ENCODE data around the gene FOXD3.
A peak's percentile ranks its signal among the peaks of the same experiment; 100 is the strongest.
"Not testable (repeated sequence)": the region's sequence is repeated elsewhere in the genome, so short reads cannot be mapped to it uniquely, and the experiment has no call there.

FOXD3 gene

DNA sequence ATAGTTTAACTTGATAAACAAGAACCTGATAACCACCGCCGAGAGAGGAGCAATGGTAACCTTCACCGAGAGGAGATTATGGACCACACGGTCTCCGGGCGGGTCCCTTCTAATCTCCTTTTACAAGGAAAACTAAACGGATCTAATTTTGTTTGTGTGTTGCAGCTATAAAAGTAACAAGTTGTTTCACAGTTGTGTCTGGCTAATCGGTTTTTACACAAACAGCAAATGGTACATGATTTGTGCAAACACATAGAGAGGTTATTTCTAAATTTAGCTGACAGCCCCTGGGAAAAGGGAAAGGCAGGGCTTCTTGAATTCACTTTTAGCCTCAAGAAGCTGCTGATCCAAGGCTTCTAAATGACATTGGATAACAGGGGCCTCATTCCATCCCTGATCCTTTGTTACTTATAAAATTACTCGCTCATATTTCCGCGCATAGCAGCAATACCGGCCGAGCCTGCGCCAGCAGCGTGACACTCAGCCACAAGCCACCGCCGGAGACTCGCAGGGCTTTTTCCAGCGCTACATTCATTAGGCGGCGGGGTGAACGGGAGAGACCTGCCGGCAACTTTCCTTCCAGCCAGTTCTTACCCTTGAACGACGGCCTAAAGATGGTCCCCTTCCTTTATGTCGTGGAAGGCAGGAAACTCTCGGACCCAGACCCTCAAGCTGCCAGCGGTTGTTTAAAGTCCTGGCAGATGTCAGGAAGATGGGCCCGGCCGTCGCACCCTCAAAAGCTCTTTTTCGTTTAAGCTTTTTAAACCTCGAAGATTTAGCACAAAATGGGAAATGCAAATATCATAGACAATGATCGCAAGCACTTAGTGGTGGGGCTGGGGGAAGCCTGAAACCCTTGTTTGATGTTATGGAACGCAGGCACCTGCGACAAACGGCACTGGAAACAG lies 4.4 kb downstream of the FOXD3 start:
- H3K4me1 Mint-ChIP-seq (ENCODE audit: low read depth) = peaks cover 32% of the 10 kb centered on the region
- H3K27me3 Mint-ChIP-seq = peaks cover 41% of the 10 kb centered on the region
- H3K27ac Mint-ChIP-seq = peak overlapping the region; percentile 66
- H3K4me3 Mint-ChIP-seq = no peak overlapping the region
- H3K9me3 Mint-ChIP-seq (ENCODE audit: low read depth) = no peaks in the 10 kb centered on the region
- H3K36me3 Mint-ChIP-seq = peaks cover 6% of the 10 kb centered on the region

DNA sequence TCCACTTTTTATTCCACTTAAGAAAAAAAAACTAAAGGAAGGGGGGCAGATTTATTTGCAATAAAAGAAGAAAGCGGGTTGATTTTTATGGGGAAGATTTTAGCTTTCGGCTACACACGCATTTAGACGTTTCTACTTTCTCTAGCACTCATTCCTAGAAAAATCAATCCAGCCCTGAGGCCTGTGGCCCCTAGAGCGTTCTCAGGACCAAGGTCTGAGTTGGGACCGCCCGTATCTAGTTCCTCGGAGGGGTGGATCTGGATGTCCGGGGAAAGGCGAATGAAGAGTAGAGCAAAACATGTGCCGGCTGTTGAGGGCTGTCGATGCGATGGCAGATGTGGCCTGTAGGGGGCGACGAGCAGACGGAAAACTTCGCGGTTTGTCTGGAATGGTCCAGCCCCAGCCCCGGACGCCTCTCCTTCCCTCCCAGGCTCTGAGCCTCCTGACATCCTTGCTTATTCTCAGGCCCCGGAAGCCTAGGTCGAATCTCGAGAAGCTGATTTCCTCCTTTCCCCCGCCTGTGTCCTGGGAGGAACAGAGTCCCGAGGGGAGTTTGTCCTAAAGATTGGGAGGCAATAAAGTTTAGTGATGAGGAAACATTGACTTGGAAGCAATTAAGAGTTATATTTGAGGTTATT lies 5.2 kb downstream of the FOXD3 start:
- Mint-ChIP-seq H3K36me3 (peaks cover 6% of the 10 kb centered on the region), H3K4me1 (ENCODE audit: low read depth) (peaks cover 28% of the 10 kb centered on the region), H3K27ac (peak overlapping the region; percentile 29), H3K27me3 (peaks cover 42% of the 10 kb centered on the region), H3K9me3 (ENCODE audit: low read depth) (no peaks in the 10 kb centered on the region), H3K4me3 (peak overlapping the region; percentile 17)

DNA sequence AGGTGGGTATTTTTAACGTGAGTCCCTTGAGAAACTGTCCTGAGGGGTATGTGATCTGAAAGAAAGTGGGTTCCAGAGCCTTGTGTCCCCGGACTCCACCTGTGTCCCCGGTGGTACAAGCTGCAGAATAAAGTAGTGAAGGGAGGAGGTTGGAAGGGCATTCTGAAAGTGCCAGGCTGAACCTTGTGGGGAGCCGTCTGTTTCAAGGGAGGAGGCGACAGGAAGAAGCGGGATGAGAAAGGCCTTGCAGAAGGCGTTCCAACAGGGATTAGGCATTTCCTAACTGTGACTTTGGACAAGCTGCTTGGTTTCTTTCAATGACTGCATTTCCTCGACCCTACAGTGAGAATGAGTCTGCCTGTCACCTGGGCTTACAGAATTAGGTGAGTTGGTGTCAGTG lies 5.8 kb downstream of the FOXD3 start:
- H3K4me1 Mint-ChIP-seq (ENCODE audit: low read depth) = peaks cover 28% of the 10 kb centered on the region
- no peak overlapping the region for H3K4me3 Mint-ChIP-seq
- H3K27me3 Mint-ChIP-seq = peaks cover 45% of the 10 kb centered on the region

DNA sequence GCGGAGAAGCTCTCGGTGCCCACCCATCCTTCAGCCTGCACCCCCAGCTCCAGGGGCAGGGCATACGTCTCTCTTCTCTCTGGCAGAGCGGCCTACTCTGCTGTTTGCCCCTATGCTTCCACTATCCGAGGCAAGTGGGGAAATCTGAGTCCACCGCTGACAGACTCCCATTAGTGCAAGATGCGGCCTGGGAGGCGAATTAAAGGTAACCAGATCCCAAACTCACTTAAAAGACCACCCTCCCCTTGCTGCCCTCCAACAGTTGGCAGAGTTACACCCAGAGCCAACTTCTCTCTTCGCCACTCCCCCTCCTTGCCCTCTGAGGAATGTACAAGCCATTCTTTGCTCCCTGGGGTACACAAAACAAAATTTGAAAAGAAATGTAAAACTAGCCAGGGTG lies 6.4 kb downstream of the FOXD3 start:
- Mint-ChIP-seq H3K4me3 (peak overlapping the region; percentile 52), H3K4me1 (ENCODE audit: low read depth) (peaks cover 28% of the 10 kb centered on the region), H3K27ac (no peak overlapping the region), H3K9me3 (ENCODE audit: low read depth) (no peaks in the 10 kb centered on the region), H3K36me3 (peaks cover 6% of the 10 kb centered on the region), H3K27me3 (peaks cover 49% of the 10 kb centered on the region)

More for the DNA sequence above, 5.8 kb downstream of the FOXD3 start:
- no peaks in the 10 kb centered on the region for H3K9me3 Mint-ChIP-seq (ENCODE audit: low read depth)
- H3K27ac Mint-ChIP-seq = no peak overlapping the region
- H3K36me3 Mint-ChIP-seq = peaks cover 6% of the 10 kb centered on the region

DNA sequence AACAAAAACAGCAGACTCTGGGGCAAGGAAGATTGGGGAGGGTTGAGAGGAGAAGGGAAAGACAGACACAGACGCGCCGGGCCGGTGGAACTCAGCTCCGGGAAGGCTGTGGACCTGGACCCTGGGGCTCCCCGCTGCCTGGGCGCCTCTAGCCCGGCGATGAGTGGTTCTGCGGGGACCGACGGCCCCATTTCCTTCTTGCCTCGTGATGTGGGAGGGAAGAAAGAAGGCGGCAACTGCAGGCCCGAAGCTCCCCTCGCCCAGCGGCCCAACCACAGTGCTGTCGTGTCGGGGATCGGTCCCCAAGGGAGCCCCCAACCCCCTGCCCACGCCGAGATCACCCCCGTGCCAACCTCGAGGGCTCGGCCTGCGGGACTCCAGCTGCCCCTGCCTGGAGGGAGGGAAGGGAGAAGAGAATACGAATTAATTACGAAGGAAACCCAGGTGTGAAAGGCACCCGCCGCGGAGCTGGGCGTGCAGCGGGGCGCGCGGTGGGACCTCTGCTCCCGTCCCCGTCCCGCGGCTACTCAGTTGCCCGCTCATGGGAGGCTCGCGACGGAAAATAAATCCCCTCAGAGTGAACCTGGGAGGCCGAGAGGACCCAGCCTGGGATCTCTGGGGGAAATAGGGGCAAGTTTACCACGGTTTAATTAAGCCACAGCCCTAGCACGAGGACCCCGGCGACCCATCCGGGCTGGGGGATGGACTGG lies 7.4 kb downstream of the FOXD3 start:
- H3K27me3 Mint-ChIP-seq = peaks cover 53% of the 10 kb centered on the region

DNA sequence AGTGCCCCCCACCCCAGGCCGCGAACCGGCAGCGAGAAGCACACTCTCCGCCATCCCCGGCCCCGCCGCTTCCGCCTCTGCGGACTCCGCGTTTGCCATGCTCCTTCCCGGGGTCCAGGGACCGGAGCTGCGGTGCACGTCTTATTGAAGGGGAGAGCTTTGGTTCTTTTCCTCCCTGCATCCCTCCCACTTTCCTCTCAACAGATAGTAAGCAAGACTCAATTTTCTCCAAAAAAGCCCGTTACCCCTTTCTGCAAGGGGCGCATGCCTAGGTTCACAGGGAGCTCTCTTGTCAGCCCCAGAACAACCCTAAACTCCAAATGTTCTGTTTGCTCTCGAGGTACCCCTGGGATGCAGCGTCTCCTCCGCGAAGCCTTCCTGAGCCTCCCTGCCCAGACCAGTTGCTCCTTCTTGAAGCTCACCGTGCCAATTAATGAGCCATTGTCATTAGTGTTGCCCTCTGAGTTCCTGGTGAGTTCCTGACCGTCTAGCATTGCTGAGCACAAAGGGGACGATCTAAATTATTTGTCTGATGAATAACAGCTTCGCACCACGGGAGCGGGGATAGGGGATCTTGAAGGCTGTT lies 8.1 kb downstream of the FOXD3 start:
- H3K27me3 Mint-ChIP-seq = peaks cover 56% of the 10 kb centered on the region
- H3K4me3 Mint-ChIP-seq = peak overlapping the region; percentile 14
- H3K27ac Mint-ChIP-seq = no peak overlapping the region

More for the DNA sequence above, 7.4 kb downstream of the FOXD3 start:
- Mint-ChIP-seq H3K36me3 (peaks cover 6% of the 10 kb centered on the region), H3K4me3 (peak overlapping the region; percentile 52), H3K9me3 (ENCODE audit: low read depth) (no peaks in the 10 kb centered on the region), H3K27ac (no peak overlapping the region), H3K4me1 (ENCODE audit: low read depth) (peaks cover 26% of the 10 kb centered on the region)

DNA sequence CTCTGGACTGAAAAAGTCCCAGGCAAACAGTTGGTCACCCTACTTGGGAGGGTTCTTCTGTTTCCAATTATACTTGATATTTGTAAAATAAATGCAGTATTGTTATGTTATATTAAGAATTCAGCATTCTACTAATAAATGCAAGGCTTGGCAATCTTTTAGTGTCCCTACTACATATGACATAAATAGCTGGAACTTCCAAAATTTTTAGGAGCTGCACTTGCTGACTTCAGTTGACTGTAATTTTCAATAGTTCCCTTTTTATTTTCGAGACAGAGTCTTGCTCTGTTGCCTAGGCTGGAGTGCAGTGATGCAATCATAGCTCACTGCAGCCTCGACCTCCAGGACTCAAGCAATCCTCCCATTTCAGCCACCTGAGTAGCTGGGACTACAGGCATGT lies 20.0 kb downstream of the FOXD3 start:
- no peaks in the 10 kb centered on the region for H3K36me3 Mint-ChIP-seq
- no peaks in the 10 kb centered on the region for H3K9me3 Mint-ChIP-seq (ENCODE audit: low read depth)
- no peaks in the 10 kb centered on the region for H3K4me1 Mint-ChIP-seq (ENCODE audit: low read depth)
- no peak overlapping the region for H3K4me3 Mint-ChIP-seq
- no peak overlapping the region for H3K27ac Mint-ChIP-seq
- peaks cover 24% of the 10 kb centered on the region for H3K27me3 Mint-ChIP-seq

More for the DNA sequence above, 8.1 kb downstream of the FOXD3 start:
- Mint-ChIP-seq H3K9me3 (ENCODE audit: low read depth) (no peaks in the 10 kb centered on the region), H3K4me1 (ENCODE audit: low read depth) (peaks cover 24% of the 10 kb centered on the region), H3K36me3 (peaks cover 6% of the 10 kb centered on the region)

DNA sequence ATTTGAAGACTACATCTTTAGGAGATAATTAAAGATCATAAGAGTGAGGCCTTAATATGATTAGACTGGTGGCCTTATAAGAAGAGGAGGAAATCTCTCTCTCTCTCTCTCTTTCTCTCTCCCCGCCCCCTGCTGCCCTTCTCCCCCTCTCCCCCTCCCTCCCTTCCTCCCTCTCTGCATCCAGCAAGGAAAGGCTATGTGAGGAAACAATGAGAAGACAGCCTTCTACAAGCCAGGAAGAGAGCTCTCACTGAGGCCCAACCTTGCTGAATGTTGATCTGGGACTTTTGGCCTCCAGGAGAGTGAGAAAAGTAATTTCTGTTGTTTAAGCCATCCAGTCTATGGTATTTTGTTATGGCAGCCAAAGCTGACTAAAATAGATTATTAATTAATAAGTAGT lies 21.6 kb downstream of the FOXD3 start:
- no peaks in the 10 kb centered on the region for H3K4me1 Mint-ChIP-seq (ENCODE audit: low read depth)
- H3K27me3 Mint-ChIP-seq = peaks cover 25% of the 10 kb centered on the region
- no peak overlapping the region for H3K27ac Mint-ChIP-seq
- no peak overlapping the region for H3K4me3 Mint-ChIP-seq
- no peaks in the 10 kb centered on the region for H3K36me3 Mint-ChIP-seq
- H3K9me3 Mint-ChIP-seq (ENCODE audit: low read depth) = no peaks in the 10 kb centered on the region

DNA sequence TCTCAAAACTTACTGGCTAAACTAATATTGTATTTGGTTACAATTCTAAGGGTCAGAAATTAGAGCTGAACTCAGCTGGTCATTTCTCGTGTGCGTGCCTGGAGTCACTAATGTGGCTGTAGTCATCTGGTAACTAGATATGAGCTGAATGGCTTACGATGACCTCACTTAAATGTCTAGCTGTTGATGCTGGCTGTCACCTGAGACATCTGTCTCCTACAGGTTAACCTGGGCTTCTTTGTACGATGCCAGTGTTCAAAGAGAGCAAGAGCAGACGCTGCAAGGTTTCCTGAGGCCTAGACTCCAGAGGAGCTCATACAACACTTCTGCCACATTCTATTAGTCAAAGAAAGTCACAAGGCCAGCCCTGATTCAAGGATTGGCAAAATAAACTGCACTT lies 28.0 kb downstream of the FOXD3 start:
- Mint-ChIP-seq H3K27ac (no peak overlapping the region), H3K4me1 (ENCODE audit: low read depth) (no peaks in the 10 kb centered on the region), H3K27me3 (peaks cover 28% of the 10 kb centered on the region), H3K9me3 (ENCODE audit: low read depth) (no peaks in the 10 kb centered on the region), H3K36me3 (no peaks in the 10 kb centered on the region), H3K4me3 (no peak overlapping the region)

DNA sequence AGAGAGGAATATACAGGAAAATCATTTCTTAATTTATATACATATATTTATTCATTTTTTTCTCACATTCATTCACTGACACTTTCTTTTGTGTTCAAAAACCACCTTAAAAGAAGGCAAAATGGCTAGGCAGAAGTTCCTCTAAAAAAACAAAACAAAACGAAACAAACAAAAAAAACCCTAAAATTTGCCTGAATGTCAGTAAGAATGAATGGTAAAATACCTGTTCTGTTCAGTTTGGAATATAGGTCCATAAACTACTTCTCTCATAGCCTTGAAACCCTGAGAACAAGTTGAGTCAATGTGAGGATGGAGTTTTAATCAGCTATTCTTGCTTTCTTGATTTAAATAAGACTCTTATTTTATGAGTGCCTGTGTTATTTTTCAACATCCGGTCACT lies 30.4 kb downstream of the FOXD3 start:
- Mint-ChIP-seq H3K27ac (no peak overlapping the region), H3K36me3 (no peaks in the 10 kb centered on the region), H3K4me3 (no peak overlapping the region), H3K27me3 (peaks cover 18% of the 10 kb centered on the region), H3K9me3 (ENCODE audit: low read depth) (no peaks in the 10 kb centered on the region), H3K4me1 (ENCODE audit: low read depth) (no peaks in the 10 kb centered on the region)

DNA sequence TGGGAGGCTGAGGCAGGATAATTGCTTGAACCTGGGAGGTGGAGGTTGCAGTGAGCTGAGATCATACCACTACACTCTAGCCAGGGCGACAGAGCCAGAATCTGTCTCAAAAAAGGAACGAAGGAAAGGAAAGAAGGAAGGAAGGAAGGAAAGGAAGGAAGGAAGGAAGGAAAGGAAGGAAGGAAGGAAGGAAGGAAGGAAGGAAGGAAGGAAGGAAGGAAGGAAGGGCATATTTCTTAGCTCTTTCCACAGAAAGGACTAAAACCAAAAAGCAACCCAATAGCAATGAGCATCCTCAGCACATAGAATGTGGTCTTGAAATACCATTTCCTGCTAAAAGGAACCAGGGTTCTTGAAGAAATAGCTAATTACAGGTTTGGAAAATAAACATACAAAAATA lies 33.9 kb downstream of the FOXD3 start:
- not testable (repeated sequence) for H3K4me1 Mint-ChIP-seq (ENCODE audit: low read depth); H3K27ac Mint-ChIP-seq; H3K36me3 Mint-ChIP-seq; H3K9me3 Mint-ChIP-seq (ENCODE audit: low read depth); H3K4me3 Mint-ChIP-seq
- peaks cover 21% of the 10 kb centered on the region for H3K27me3 Mint-ChIP-seq

DNA sequence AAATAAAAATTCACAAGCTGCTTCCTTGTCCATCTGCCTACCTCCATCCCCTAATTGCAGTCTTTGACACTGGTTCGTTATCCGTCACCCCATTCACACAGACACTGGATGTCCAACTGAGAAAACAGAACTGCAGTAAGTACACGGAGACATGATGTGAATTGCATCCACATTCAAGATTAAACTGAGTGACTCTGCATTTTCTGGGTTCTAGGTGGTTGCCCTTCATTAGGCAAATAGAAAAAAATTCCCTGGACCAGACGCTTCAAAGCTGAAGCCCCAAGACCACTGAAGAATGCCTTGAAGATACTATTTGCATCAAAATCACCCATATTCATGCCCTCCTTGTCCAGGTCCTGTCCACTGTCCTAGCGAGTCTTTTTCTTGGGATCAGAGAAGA lies 37.2 kb downstream of the FOXD3 start:
- Mint-ChIP-seq H3K27me3 (peaks cover 10% of the 10 kb centered on the region), H3K9me3 (ENCODE audit: low read depth) (no peaks in the 10 kb centered on the region), H3K27ac (no peak overlapping the region), H3K4me3 (no peak overlapping the region), H3K36me3 (no peaks in the 10 kb centered on the region), H3K4me1 (ENCODE audit: low read depth) (no peaks in the 10 kb centered on the region)

DNA sequence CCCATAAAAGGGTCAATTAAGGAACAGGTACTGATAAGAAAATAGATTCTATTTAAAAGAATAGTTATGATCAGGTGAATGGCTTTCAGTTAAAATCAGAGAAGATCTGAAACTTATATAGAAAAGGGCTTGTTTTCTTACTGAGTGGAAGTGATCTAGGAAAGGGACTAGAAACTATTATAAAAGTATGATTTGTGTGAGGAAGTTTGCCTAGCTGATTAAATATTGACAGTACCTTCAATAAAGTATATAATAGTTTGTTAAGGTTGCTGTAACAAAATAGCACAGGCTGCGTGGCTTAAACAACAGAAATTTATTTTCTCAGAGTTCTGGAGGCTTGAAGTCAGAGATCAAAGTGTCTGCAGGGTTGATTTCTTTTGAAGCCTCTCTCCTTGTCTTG lies 39.7 kb downstream of the FOXD3 start:
- H3K27me3 Mint-ChIP-seq = peaks cover 7% of the 10 kb centered on the region
- no peaks in the 10 kb centered on the region for H3K36me3 Mint-ChIP-seq
- H3K27ac Mint-ChIP-seq = no peak overlapping the region
- peaks cover 7% of the 10 kb centered on the region for H3K4me1 Mint-ChIP-seq (ENCODE audit: low read depth)
- no peak overlapping the region for H3K4me3 Mint-ChIP-seq
- H3K9me3 Mint-ChIP-seq (ENCODE audit: low read depth) = no peaks in the 10 kb centered on the region

DNA sequence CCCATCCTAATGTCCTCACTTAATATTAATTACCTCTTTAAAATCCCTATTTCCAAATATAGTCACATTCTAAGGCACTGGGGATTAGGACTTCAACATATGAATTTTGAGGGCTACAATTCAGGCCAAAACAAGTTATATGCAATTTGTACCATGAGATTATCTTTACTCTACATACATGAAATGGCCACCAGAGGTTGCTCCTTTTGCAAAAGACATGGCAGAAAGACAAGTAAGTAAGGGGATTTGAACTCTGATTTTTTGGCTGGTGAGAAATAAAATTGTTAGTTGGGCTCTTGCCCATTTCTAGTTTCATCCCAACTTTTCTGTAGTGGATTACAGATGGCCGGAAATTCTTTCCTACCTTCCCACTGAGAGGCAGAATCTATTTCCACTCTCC lies 40.2 kb downstream of the FOXD3 start:
- H3K4me3 Mint-ChIP-seq = no peak overlapping the region
- peaks cover 7% of the 10 kb centered on the region for H3K27me3 Mint-ChIP-seq
- H3K27ac Mint-ChIP-seq = no peak overlapping the region
- H3K36me3 Mint-ChIP-seq = no peaks in the 10 kb centered on the region
- peaks cover 7% of the 10 kb centered on the region for H3K4me1 Mint-ChIP-seq (ENCODE audit: low read depth)
- H3K9me3 Mint-ChIP-seq (ENCODE audit: low read depth) = no peaks in the 10 kb centered on the region

DNA sequence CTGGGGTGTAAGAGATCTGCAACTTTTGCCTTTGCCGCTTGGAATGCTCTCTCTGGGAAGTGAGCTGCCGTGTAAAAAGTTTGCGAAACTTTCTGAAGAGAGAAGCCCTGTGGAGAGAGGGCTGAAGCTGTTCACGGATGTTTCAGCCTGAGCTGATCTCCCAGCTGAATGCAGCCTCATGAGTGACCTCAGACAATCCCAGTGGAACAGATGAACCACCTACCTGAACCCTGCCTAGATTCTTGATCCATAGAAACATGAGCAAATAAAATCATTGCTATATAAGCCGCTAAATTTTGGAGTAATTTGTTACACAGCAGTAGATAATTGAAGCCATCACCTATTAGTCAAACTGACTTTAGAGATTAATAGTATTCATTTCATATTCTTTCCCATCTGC lies 40.6 kb downstream of the FOXD3 start:
- H3K27me3 Mint-ChIP-seq = peaks cover 7% of the 10 kb centered on the region
- H3K27ac Mint-ChIP-seq = no peak overlapping the region
- H3K4me3 Mint-ChIP-seq = no peak overlapping the region
- no peaks in the 10 kb centered on the region for H3K9me3 Mint-ChIP-seq (ENCODE audit: low read depth)
- peaks cover 11% of the 10 kb centered on the region for H3K4me1 Mint-ChIP-seq (ENCODE audit: low read depth)
- H3K36me3 Mint-ChIP-seq = no peaks in the 10 kb centered on the region
